HG03520 (cell line): Measurements from ENCODE around the gene SNX32.
"Not testable (repeated sequence)": the region's sequence is repeated elsewhere in the genome, so short reads cannot be mapped to it uniquely, and the experiment has no call there.

Source experiments
- ATAC-seq: cut with Tn5 transposase; IDR thresholded peaks from one replicate; pipeline ENCODE4 v1.9.1; 2021; ENCODE audit warnings: mild to moderate bottlenecking, moderate library complexity; ENCODE audit not compliant: unreplicated experiment

Gene SNX32

GRCh38 chr11:65822776-65823528 is 10.8 kb upstream of the SNX32 start:
- ATAC-seq = no peak

GRCh38 chr11:65826984-65827735 is 6.6 kb upstream of the SNX32 start:
- no peak for ATAC-seq

- no peak for ATAC-seq
These were observed 4.3 kb upstream of the SNX32 start for GRCh38 chr11:65829459-65829858.

- ATAC-seq = not testable (repeated sequence)
These were observed 1.5 kb upstream of the SNX32 start for GRCh38 chr11:65832231-65832630.

- no peak for ATAC-seq
These were observed 439 bp downstream of the SNX32 start for GRCh38 chr11:65834202-65834601.

GRCh38 chr11:65842144-65842543 is 8.4 kb downstream of the SNX32 start:
- ATAC-seq = no peak

GRCh38 chr11:65843811-65844210 is 10.0 kb downstream of the SNX32 start:
- ATAC-seq = no peak

- no peak for ATAC-seq
These were observed 10.6 kb downstream of the SNX32 start for GRCh38 chr11:65844231-65844872.

- no peak for ATAC-seq
These were observed 14.0 kb downstream of the SNX32 start for GRCh38 chr11:65847746-65848145.

- not testable (repeated sequence) for ATAC-seq
These were observed 14.9 kb downstream of the SNX32 start for GRCh38 chr11:65848693-65849092.

- no peak for ATAC-seq
These were observed 15.6 kb downstream of the SNX32 start for GRCh38 chr11:65849366-65849765.

GRCh38 chr11:65849771-65850216 is 16.0 kb downstream of the SNX32 start:
- no peak for ATAC-seq

GRCh38 chr11:65850217-65851082 is 16.7 kb downstream of the SNX32 start:
- no peak for ATAC-seq

GRCh38 chr11:65851083-65851579 is 17.4 kb downstream of the SNX32 start:
- ATAC-seq = no peak

- ATAC-seq = no peak
These were observed 18.2 kb downstream of the SNX32 start for GRCh38 chr11:65851811-65852507.

GRCh38 chr11:65852508-65853245 is 18.9 kb downstream of the SNX32 start:
- ATAC-seq = no peak

- ATAC-seq = no peak
These were observed 19.6 kb downstream of the SNX32 start for GRCh38 chr11:65853246-65853979.

GRCh38 chr11:65854161-65854592 is 20.4 kb downstream of the SNX32 start:
- no peak for ATAC-seq
